MM.1S (cell line): ENCODE results near the gene TTC27.

Experiments
- DNase-seq: peaks from one replicate; pipeline ENCODE4 v3.0.0-alpha.2; 2015
- H2AFZ ChIP-seq: fragments of 300-600 bp; sonication (generic); 2 replicates; pipeline ENCODE4 v1.6.0; 2016; ENCODE audit warnings: antibody characterized with exemption, low read length
- H3F3A ChIP-seq: fragments of 300-600 bp; sonication (generic); 2 replicates; pipeline ENCODE4 v1.6.1; 2016; ENCODE audit warnings: mild to moderate bottlenecking, antibody characterized with exemption, low read length, moderate library complexity, mixed read lengths; ENCODE audit not compliant: insufficient read depth
- H3K27ac ChIP-seq: fragments of 300-600 bp; sonication (generic); 2 replicates; pipeline ENCODE4 v1.5.1; 2016; ENCODE audit warnings: mild to moderate bottlenecking, low read length
- H3K27me3 ChIP-seq: fragments of 300-600 bp; sonication (generic); replicated peaks from 2 replicates; pipeline ENCODE4 v1.6.0; 2016; ENCODE audit warnings: low read length; ENCODE audit not compliant: insufficient read depth
- H3K36me3 ChIP-seq: fragments of 300-600 bp; sonication (generic); replicated peaks from 2 replicates; pipeline ENCODE4 v1.6.1; 2016; ENCODE audit warnings: mild to moderate bottlenecking, low read length, mixed read lengths; ENCODE audit not compliant: insufficient read depth
- H3K4me1 ChIP-seq: fragments of 300-600 bp; sonication (generic); 2 replicates; pipeline ENCODE4 v1.6.1; 2016; ENCODE audit warnings: low read length, mixed read lengths
- H3K4me2 ChIP-seq: fragments of 300-600 bp; sonication (generic); 2 replicates; pipeline ENCODE4 v1.6.0; 2016; ENCODE audit warnings: low read depth, low read length
- H3K4me3 ChIP-seq: fragments of 300-600 bp; sonication (generic); 2 replicates; pipeline ENCODE4 v1.5.1; 2016; ENCODE audit warnings: low read length, mixed read lengths
- H3K79me2 ChIP-seq: fragments of 300-600 bp; sonication (generic); 2 replicates; pipeline ENCODE4 v1.6.1; 2016; ENCODE audit warnings: mixed run types, low read length, mixed read lengths
- H3K9ac ChIP-seq: fragments of 300-600 bp; sonication (generic); 2 replicates; pipeline ENCODE4 v1.6.1; 2016; ENCODE audit warnings: low read length, mixed read lengths
- H3K9me2 ChIP-seq: fragments of 300-600 bp; sonication (generic); replicated peaks from 2 replicates; pipeline ENCODE4 v1.6.1; 2016; ENCODE audit warnings: mild to moderate bottlenecking, low read length, mixed read lengths; ENCODE audit not compliant: insufficient read depth
- H3K9me3 ChIP-seq: fragments of 300-600 bp; sonication (generic); replicated peaks from 2 replicates; pipeline ENCODE4 v1.6.1; 2016; ENCODE audit warnings: mild to moderate bottlenecking, low read length, mixed read lengths; ENCODE audit not compliant: insufficient read depth
- H4K20me1 ChIP-seq: fragments of 300-600 bp; sonication (generic); 2 replicates; pipeline ENCODE4 v1.6.1; 2016; ENCODE audit warnings: mild to moderate bottlenecking, low read length, moderate library complexity, mixed read lengths; ENCODE audit not compliant: insufficient read depth
- CTCF ChIP-seq: fragments of 300-600 bp; sonication (generic); IDR thresholded peaks from 2 replicates; pipeline ENCODE4 v1.5.1; 2016; ENCODE audit warnings: antibody characterized with exemption, low read length, mixed read lengths
- EZH2 ChIP-seq: fragments of 300-600 bp; sonication (generic); optimal IDR thresholded peaks from 2 replicates; pipeline ENCODE3; 2017; ENCODE audit warnings: low read depth, mild to moderate bottlenecking, antibody characterized with exemption, low read length, mixed read lengths
- EZH2phosphoT487 ChIP-seq: fragments of 300-600 bp; sonication (generic); IDR thresholded peaks from 2 replicates; pipeline ENCODE4 v1.6.1; 2018; ENCODE audit warnings: antibody characterized with exemption, low read length

Gene TTC27

GRCh38 chr2:32691678-32692077 is 63.8 kb downstream of the TTC27 start:
- TF ChIP-seq CTCF (no peak), EZH2 (no peak), EZH2phosphoT487 (no peak)
- Histone ChIP-seq H3K9ac (no peak overlapping the region), H3K9me3 (no peaks in the 10 kb centered on the region), H3F3A (no peaks in the 10 kb centered on the region), H3K4me2 (no peak overlapping the region), H3K79me2 (no peaks in the 10 kb centered on the region), H3K4me3 (no peak overlapping the region), H2AFZ (no peak overlapping the region), H3K27ac (no peak overlapping the region), H4K20me1 (no peaks in the 10 kb centered on the region), H3K4me1 (no peaks in the 10 kb centered on the region), H3K27me3 (no peaks in the 10 kb centered on the region), H3K9me2 (no peaks in the 10 kb centered on the region), H3K36me3 (no peaks in the 10 kb centered on the region)
- no peak for DNase-seq

GRCh38 chr2:32696439-32696838 is 68.6 kb downstream of the TTC27 start:
- H3K4me1 ChIP-seq: peaks cover 2% of the 10 kb centered on the region; the same call in 1 of the 2 replicates
- TF ChIP-seq CTCF: no peak
- no peak for TF ChIP-seq EZH2
- no peak for TF ChIP-seq EZH2phosphoT487
- no peaks in the 10 kb centered on the region for H3K9me3 ChIP-seq
- H3K4me2 ChIP-seq: no peak overlapping the region
- no peaks in the 10 kb centered on the region for H3K79me2 ChIP-seq
- DNase-seq: no peak
- H3F3A ChIP-seq: no peaks in the 10 kb centered on the region
- no peaks in the 10 kb centered on the region for H3K36me3 ChIP-seq
- no peak overlapping the region for H3K9ac ChIP-seq
- H3K27ac ChIP-seq: no peak overlapping the region
- H3K4me3 ChIP-seq: no peak overlapping the region
- no peaks in the 10 kb centered on the region for H3K9me2 ChIP-seq
- no peaks in the 10 kb centered on the region for H3K27me3 ChIP-seq
- H2AFZ ChIP-seq: no peak overlapping the region
- H4K20me1 ChIP-seq: no peaks in the 10 kb centered on the region

GRCh38 chr2:32697156-32697555 is 69.3 kb downstream of the TTC27 start:
- Histone ChIP-seq H3K4me1 (peaks cover 2% of the 10 kb centered on the region; the same call in 1 of the 2 replicates), H3K9me2 (no peaks in the 10 kb centered on the region), H3F3A (no peaks in the 10 kb centered on the region), H2AFZ (no peak overlapping the region), H3K4me3 (no peak overlapping the region), H3K27ac (no peak overlapping the region), H3K79me2 (no peaks in the 10 kb centered on the region), H3K27me3 (no peaks in the 10 kb centered on the region), H3K9ac (no peak overlapping the region), H3K9me3 (no peaks in the 10 kb centered on the region), H3K4me2 (no peak overlapping the region), H4K20me1 (no peaks in the 10 kb centered on the region), H3K36me3 (no peaks in the 10 kb centered on the region)
- no peak for DNase-seq
- TF ChIP-seq CTCF (no peak), EZH2 (no peak), EZH2phosphoT487 (no peak)
